OCI-LY3 (cell line): ENCODE measurements around the gene UIMC1.

ENCODE experiments used
- CTCF ChIP-seq: fragments of 200-600, 300-600 bp; sonication (generic); IDR thresholded peaks from 2 replicates; pipeline ENCODE4 v1.5.1; 2014; ENCODE audit warnings: antibody characterized with exemption, low read length, low read depth
- EZH2phosphoT487 ChIP-seq: fragments of 200-600 bp; shearing (Covaris generic); IDR thresholded peaks from 2 replicates; pipeline ENCODE4 v1.6.1; 2018; ENCODE audit warnings: antibody characterized with exemption, mixed run types, low read depth

- TF ChIP-seq CTCF (no peak), EZH2phosphoT487 (no peak)
Measured at GRCh38 chr5:176918613-176919012, 88.0 kb downstream of the UIMC1 start.
